Type B pancreatic cell (in vitro differentiated cells): Measurements from ENCODE around the gene SLC3A2. TPM values are rescaled to one million over a fixed set of nuclear protein-coding genes. Genes with fewer than 3 reads are reported as not detected.
"Not testable (repeated sequence)": the region's sequence is repeated elsewhere in the genome, so short reads cannot be mapped to it uniquely, and the experiment has no call there.

Experiments
- DNase-seq: peaks from one replicate; pipeline ENCODE4 v3.0.0; 2021; ENCODE audit warnings: mixed read lengths; ENCODE audit not compliant: unreplicated experiment; ENCODE audit errors: extremely low spot score
- H3K27ac Mint-ChIP-seq: 2 replicates; pipeline ENCODE4 v1.8.0; 2021; ENCODE audit warnings: mild to moderate bottlenecking, mixed read lengths
- H3K27me3 Mint-ChIP-seq: 2 replicates; pipeline ENCODE4 v1.8.0; 2021; ENCODE audit warnings: mixed read lengths
- H3K36me3 Mint-ChIP-seq: 2 replicates; pipeline ENCODE4 v1.8.0; 2021; ENCODE audit warnings: mixed read lengths
- H3K4me1 Mint-ChIP-seq: one replicate; pipeline ENCODE4 v1.8.0; 2021; ENCODE audit warnings: mixed read lengths; ENCODE audit not compliant: unreplicated experiment
- H3K4me3 Mint-ChIP-seq: 2 replicates; pipeline ENCODE4 v1.8.0; 2021; ENCODE audit warnings: mild to moderate bottlenecking, mixed read lengths
- H3K9me3 Mint-ChIP-seq: 2 replicates; pipeline ENCODE4 v1.8.0; 2021; ENCODE audit warnings: mixed read lengths
- total RNA-seq: library from RNA; stranded (reverse); gene quantifications from 2 replicates; pipeline ENCODE4 v1.2.1, GENCODE V29; 2021; ENCODE audit warnings: low replicate concordance
- TF ChIP-seq, protein P1 (sequence below): fragments of 200-600 bp; sonication (generic); conservative IDR thresholded peaks from 2 replicates; pipeline ENCODE4 v1.5.0; 2021; ENCODE audit warnings: antibody characterized with exemption, mild to moderate bottlenecking

The SLC3A2 gene
- total RNA-seq, 1 donor from 2014 or later, result 190 TPM

DNA sequence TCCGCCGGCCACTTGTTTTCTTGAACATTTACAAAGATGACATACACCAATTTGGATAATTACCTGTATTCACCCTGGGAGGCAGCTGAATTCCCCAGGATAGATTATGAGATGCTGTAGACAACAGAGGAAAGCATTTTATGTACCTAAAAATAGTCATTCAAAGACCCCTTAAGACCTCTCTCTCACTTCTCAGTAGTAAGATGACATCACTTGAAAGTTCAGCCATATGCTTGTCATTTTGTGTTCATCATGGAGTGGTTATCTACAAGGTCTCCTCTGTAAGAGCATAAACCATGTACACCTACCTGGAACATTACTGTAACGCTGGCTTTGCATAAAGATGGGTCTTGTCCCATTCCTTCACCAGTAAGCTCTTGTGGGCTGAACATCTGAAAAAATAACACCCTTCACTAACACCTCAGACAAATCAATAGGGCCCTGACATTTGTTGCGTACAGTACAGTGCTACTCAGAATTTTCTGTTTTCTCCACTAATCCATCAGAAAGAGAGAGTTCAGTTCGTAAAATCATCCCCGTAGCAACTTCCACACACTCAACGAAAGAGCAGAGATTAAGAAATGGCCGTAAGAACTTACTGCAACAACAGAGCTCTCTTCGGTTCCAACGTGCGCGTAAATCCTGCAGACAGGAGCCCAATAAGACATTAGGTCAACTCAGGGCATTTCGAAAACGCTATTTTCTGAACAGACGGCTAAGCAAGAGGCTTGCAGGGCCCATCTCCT is 25.7 kb upstream of the SLC3A2 start:
- Mint-ChIP-seq H3K36me3 (peaks cover 38% of the 10 kb centered on the region), H3K27me3 (no peaks in the 10 kb centered on the region), H3K4me3 (peak overlapping the region; percentile 97), H3K27ac (peak overlapping the region; percentile 96), H3K9me3 (no peaks in the 10 kb centered on the region), H3K4me1 (peaks cover 52% of the 10 kb centered on the region)
- no peak for DNase-seq
- TF ChIP-seq, protein P1, sequence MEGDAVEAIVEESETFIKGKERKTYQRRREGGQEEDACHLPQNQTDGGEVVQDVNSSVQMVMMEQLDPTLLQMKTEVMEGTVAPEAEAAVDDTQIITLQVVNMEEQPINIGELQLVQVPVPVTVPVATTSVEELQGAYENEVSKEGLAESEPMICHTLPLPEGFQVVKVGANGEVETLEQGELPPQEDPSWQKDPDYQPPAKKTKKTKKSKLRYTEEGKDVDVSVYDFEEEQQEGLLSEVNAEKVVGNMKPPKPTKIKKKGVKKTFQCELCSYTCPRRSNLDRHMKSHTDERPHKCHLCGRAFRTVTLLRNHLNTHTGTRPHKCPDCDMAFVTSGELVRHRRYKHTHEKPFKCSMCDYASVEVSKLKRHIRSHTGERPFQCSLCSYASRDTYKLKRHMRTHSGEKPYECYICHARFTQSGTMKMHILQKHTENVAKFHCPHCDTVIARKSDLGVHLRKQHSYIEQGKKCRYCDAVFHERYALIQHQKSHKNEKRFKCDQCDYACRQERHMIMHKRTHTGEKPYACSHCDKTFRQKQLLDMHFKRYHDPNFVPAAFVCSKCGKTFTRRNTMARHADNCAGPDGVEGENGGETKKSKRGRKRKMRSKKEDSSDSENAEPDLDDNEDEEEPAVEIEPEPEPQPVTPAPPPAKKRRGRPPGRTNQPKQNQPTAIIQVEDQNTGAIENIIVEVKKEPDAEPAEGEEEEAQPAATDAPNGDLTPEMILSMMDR, result no peak

DNA sequence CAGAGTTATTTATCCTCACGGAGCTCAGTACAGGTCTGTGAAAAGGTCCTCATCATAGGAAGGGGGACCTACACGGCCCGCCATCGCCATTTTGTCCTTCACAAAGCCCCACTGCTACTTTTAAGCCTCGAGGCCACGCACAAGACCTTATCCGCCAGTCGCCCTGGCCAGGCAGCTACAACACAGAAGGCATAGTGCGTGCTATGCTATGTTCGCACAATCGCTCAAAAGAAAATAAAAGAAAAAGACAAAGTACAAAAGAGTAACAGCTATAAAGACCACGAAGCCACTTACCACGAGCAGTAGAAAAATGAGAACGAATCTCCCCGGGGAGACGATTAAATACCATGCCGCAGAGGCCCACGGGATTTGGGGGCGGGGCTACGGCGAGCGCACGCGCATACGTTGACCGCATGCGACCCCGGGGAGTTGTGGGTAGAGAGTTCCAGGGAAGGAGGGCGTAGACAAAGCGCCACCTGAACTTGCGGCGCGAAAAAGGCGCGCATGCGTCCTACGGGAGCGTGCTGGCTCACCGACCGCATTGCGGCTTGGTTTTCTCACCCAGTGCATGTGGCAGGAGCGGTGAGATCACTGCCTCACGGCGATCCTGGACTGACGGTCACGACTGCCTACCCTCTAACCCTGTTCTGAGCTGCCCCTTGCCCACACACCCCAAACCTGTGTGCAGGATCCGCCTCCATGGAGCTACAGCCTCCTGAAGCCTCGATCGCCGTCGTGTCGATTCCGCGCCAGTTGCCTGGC is 24.9 kb upstream of the SLC3A2 start:
- peak; percentile 99 for DNase-seq
- Mint-ChIP-seq H3K27me3 (no peaks in the 10 kb centered on the region), H3K27ac (peak overlapping the region; percentile 96), H3K9me3 (no peaks in the 10 kb centered on the region), H3K4me3 (peak overlapping the region; percentile 97), H3K36me3 (peaks cover 38% of the 10 kb centered on the region), H3K4me1 (peaks cover 56% of the 10 kb centered on the region)
- TF ChIP-seq, protein P1, result no peak

DNA sequence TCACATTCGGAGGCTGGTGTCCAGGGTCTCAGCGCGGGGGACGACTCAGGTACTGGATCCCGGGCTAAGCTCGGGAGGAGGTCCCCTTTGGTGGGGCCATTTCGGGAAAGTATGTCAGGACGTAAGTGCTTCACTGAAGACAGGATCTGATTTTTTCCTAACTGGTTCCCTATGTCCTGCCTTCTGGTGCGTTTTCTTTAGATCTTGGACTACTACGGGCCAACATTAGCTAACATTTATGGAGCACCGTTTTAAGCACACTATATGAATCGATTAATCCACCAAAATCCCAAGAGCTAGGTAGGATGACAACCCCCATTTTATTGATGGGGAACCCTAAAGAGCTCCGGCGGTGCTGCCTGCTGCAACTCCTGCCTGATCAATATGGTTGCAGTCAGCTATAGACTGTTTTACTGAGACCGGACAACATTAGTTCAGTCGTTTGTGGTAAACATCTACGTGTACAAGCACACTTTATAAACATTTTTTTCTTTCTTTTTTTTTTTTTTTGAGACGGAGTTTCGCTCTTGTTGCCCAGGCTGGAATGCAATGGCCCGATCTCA is 24.3 kb upstream of the SLC3A2 start:
- H3K27me3 Mint-ChIP-seq, result no peaks in the 10 kb centered on the region
- H3K36me3 Mint-ChIP-seq, result peaks cover 38% of the 10 kb centered on the region
- H3K27ac Mint-ChIP-seq, result peak overlapping the region; percentile 96
- no peak for DNase-seq
- H3K4me1 Mint-ChIP-seq, result peaks cover 60% of the 10 kb centered on the region
- no peaks in the 10 kb centered on the region for H3K9me3 Mint-ChIP-seq
- peak overlapping the region; percentile 97 for H3K4me3 Mint-ChIP-seq
- TF ChIP-seq, protein P1, result no peak

DNA sequence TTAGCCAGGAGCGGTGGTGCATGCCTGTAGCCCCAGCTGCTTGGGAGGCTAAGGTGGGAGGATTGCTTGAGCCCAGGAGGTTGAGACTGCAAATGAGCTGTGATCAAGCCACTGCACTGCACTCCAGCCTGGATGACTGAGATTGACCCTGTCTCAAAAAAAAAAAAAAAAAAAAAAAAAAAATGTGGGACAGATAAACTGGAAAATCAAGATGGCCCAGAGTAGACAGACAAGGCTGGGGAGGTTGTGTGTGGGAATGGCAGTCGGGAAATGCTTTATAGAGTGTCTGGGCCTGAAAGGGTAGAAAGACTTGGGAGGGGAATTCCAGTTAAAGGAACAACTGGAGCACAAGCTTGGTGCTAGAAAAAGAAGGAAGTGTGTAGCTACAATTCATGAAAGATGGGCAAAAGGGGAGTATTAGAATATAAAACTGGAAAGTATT is 23.1 kb upstream of the SLC3A2 start:
- H3K4me1 Mint-ChIP-seq, result peaks cover 55% of the 10 kb centered on the region
- H3K27ac Mint-ChIP-seq, result peak overlapping the region; percentile 96
- no peaks in the 10 kb centered on the region for H3K9me3 Mint-ChIP-seq
- TF ChIP-seq, protein P1, result no peak
- H3K27me3 Mint-ChIP-seq, result no peaks in the 10 kb centered on the region
- peak overlapping the region; percentile 97 for H3K4me3 Mint-ChIP-seq
- H3K36me3 Mint-ChIP-seq, result peaks cover 33% of the 10 kb centered on the region
- no peak for DNase-seq

DNA sequence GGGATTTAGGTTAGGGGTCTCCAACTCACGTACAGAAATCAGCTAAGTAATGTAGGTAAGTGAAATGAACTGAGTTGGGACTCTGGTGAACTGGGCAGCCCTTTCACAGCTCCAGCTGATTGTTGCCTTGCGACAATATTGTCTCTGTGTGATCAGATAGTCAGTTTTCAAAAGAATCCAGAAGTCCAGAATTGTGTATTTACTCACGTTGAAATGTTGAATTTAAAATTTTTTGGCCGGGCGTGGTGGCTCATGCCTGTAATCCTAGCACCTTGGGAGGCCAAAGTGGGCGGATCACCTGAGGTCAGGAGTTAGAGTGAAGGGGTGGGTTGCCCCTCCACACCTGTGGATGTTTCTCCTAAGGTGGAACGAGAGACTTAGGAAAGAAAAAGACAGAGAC is 22.5 kb upstream of the SLC3A2 start:
- no peak for DNase-seq
- Mint-ChIP-seq H3K27ac (peak overlapping the region; percentile 96), H3K4me3 (peak overlapping the region; percentile 97), H3K27me3 (no peaks in the 10 kb centered on the region), H3K36me3 (peaks cover 32% of the 10 kb centered on the region), H3K9me3 (no peaks in the 10 kb centered on the region), H3K4me1 (peaks cover 53% of the 10 kb centered on the region)
- TF ChIP-seq, protein P1, result no peak

DNA sequence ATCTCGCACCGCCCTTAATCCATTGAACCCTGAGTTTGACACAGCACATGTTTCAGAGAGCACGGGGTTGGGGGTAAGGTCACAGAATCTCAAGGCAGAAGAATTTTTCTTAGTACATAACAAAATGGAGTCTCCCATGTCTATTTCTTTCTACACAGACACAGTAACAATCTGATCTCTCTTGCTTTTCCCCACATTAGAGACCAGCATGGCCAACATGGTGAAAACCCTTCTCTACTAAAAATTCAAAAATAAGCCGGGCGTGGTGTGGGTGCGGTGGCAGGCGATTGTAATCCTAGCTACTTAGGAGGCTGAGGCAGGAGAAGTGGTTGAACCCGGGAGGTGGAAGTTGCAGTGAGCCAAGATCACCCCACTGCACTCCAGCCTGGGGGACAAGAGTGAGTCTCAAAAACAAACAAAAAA is 21.4 kb upstream of the SLC3A2 start:
- Mint-ChIP-seq H3K27ac (peak overlapping the region; percentile 96), H3K4me1 (peaks cover 49% of the 10 kb centered on the region), H3K36me3 (peaks cover 21% of the 10 kb centered on the region), H3K4me3 (peak overlapping the region; percentile 97)
- not testable (repeated sequence) for H3K27me3 Mint-ChIP-seq, DNase-seq, H3K9me3 Mint-ChIP-seq
